NB4 (cell line): ENCODE results near the gene CMIP.

Source experiments
- MYC ChIP-seq: IDR thresholded peaks from 2 replicates; pipeline ENCODE4 v1.6.1; 2011; ENCODE audit warnings: low read depth, low read length
- POLR2A ChIP-seq: IDR thresholded peaks from 2 replicates; pipeline ENCODE4 v1.6.1; 2011; ENCODE audit warnings: mild to moderate bottlenecking; ENCODE audit not compliant: insufficient read length; ENCODE audit errors: extremely low read depth
- TF ChIP-seq, protein P1 (sequence below): IDR thresholded peaks from one replicate; pipeline ENCODE4 v1.5.1; 2012; ENCODE audit warnings: low read depth, low read length
- TF ChIP-seq, protein P2 (sequence below): IDR thresholded peaks from 2 replicates; pipeline ENCODE4 v1.6.1; 2011; ENCODE audit warnings: low read depth, low read length

DNA sequence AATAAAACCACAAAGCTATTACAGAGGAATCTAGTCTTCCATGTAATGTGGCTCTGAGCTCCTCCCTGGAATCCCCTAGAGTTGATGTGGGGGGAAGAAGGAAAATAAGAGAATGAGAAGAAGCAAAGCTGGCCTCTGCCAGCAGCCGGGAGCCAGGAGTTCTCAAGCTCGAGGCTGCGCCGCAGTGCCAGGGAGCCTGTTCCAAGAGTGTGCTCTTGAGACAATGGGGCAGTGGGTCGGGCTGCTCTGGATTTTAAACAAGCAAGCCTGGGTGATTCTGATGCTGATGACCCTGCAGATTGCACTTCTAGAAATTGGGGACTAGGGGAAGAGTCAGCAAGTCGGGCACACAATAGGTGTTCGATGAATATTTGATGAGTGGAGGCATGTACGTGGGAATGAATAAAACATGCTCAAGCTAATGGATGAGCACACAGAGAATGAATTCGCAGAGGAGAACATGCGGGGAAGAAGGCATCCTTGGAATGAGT lies 119.9 kb downstream of the CMIP start:
- TF ChIP-seq, protein P1, sequence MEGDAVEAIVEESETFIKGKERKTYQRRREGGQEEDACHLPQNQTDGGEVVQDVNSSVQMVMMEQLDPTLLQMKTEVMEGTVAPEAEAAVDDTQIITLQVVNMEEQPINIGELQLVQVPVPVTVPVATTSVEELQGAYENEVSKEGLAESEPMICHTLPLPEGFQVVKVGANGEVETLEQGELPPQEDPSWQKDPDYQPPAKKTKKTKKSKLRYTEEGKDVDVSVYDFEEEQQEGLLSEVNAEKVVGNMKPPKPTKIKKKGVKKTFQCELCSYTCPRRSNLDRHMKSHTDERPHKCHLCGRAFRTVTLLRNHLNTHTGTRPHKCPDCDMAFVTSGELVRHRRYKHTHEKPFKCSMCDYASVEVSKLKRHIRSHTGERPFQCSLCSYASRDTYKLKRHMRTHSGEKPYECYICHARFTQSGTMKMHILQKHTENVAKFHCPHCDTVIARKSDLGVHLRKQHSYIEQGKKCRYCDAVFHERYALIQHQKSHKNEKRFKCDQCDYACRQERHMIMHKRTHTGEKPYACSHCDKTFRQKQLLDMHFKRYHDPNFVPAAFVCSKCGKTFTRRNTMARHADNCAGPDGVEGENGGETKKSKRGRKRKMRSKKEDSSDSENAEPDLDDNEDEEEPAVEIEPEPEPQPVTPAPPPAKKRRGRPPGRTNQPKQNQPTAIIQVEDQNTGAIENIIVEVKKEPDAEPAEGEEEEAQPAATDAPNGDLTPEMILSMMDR: no peak
- TF ChIP-seq POLR2A: no peak
- TF ChIP-seq, protein P2, sequence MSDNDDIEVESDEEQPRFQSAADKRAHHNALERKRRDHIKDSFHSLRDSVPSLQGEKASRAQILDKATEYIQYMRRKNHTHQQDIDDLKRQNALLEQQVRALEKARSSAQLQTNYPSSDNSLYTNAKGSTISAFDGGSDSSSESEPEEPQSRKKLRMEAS: no peak
- TF ChIP-seq MYC: no peak
